ENCODE measurements around the gene HSP90B1. TPM values are rescaled to one million over a fixed set of nuclear protein-coding genes. Genes with fewer than 3 reads are reported as not detected.

Gene HSP90B1
- total and polyA plus RNA-seq, 9 of the 15 experiments (the other 6 are each of a cell fraction or from before 2014, with no cell fraction given): 196 to 719 (median 557) TPM

GRCh38 chr12:103997286-103997900 is 67.2 kb downstream of the HSP90B1 start (continued):
- TF ChIP-seq ZBTB40 (IDR thresholded peaks at IDR 0.05) (no peak), ZBTB40 (CRISPR knock-in tag; IDR thresholded peaks at IDR 0.05) (no peak), TGIF2 (CRISPR knock-in tag; IDR thresholded peaks at IDR 0.05) (no peak), HDAC6 (IDR thresholded peaks at IDR 0.05; ENCODE audit: low read depth, low read length) (no peak), MCM7 (IDR thresholded peaks at IDR 0.05) (no peak), ELF4 (CRISPR knock-in tag; IDR thresholded peaks at IDR 0.05) (no peak), CTBP1 (IDR thresholded peaks at IDR 0.05; ENCODE audit: borderline replicate concordance) (no peak; the same call in 1 of the 2 replicates), CTCF (IDR thresholded peaks at IDR 0.05 in 2 of 3, conservative IDR thresholded peaks at IDR 0.05 in 1 of 3; ENCODE audit: insufficient read depth in 2 of 3, low read depth in 1 of 3, low read length in 3 of 3) (no peak), SIN3A (IDR thresholded peaks at IDR 0.05; ENCODE audit: borderline replicate concordance in 2 of 2, control insufficient read depth in 1 of 2, low read depth in 2 of 2, low read length in 2 of 2) (no peak), MLLT1 (IDR thresholded peaks at IDR 0.05) (no peak), MCM5 (IDR thresholded peaks at IDR 0.05; ENCODE audit: low read depth) (no peak), MTF1 (CRISPR knock-in tag; IDR thresholded peaks at IDR 0.05; ENCODE audit: borderline replicate concordance) (no peak), TCF7L2 (IDR thresholded peaks at IDR 0.05; ENCODE audit: low read depth, low read length) (no peak), OTX1 (CRISPR knock-in tag; IDR thresholded peaks at IDR 0.05) (no peak), ZNF408 (CRISPR knock-in tag; IDR thresholded peaks at IDR 0.05; ENCODE audit: low read depth) (no peak), HNRNPUL1 (IDR thresholded peaks at IDR 0.05; ENCODE audit: low read length) (no peak)

All from K562 (cell line).